H1 (cell line): ENCODE measurements around the gene LMX1B.

Experiments used
- ATF3 ChIP-seq: IDR thresholded peaks from 2 replicates; pipeline ENCODE4 v1.6.1; 2011; ENCODE audit warnings: low read depth, mild to moderate bottlenecking, low read length; ENCODE audit not compliant: insufficient read depth
- BRCA1 ChIP-seq: IDR thresholded peaks from 2 replicates; pipeline ENCODE4 v1.6.1; 2012; ENCODE audit warnings: low read depth, low read length, improper control_type of control experiment
- CREB1 ChIP-seq: IDR thresholded peaks from 2 replicates; pipeline ENCODE4 v1.6.1; 2012; ENCODE audit warnings: inconsistent platforms
- CTCF ChIP-seq, 3 experiments: IDR thresholded peaks; 1 replicate in 2 of 3; 2 replicates in 1 of 3; pipeline versions ENCODE4 v1.5.1 to v1.6.1; 2011; ENCODE audit warnings: low read length in 3 of 3, mild to moderate bottlenecking in 3 of 3, inconsistent platforms in 2 of 3, low read depth in 1 of 3, moderate library complexity in 1 of 3; ENCODE audit not compliant: insufficient read depth in 1 of 3; ENCODE audit errors: control extremely low read depth in 1 of 3
- EGR1 ChIP-seq: IDR thresholded peaks from 2 replicates; pipeline ENCODE4 v1.6.1; 2011; ENCODE audit warnings: low read depth, low read length, borderline replicate concordance
- EZH2 ChIP-seq: fragments of 200-600 bp; sonication (generic); IDR thresholded peaks from 2 replicates; pipeline ENCODE4 v1.7.1; 2012; ENCODE audit warnings: low read depth, mild to moderate bottlenecking, moderate library complexity, low read length, inconsistent platforms; ENCODE audit not compliant: severe bottlenecking
- GABPA ChIP-seq: IDR thresholded peaks from 2 replicates; pipeline ENCODE4 v1.6.1; 2011; ENCODE audit warnings: mild to moderate bottlenecking, low read length, moderate library complexity, borderline replicate concordance; ENCODE audit not compliant: insufficient read depth
- POLR2A ChIP-seq, 2 experiments: IDR thresholded peaks; 1 replicate in 1 of 2; 2 replicates in 1 of 2; pipeline ENCODE4 v1.6.1; 2011; ENCODE audit warnings: low read depth in 2 of 2, low read length in 2 of 2, mild to moderate bottlenecking in 2 of 2; ENCODE audit errors: control extremely low read depth in 1 of 2
- POLR2AphosphoS5 ChIP-seq: IDR thresholded peaks from 2 replicates; pipeline ENCODE4 v1.6.1; 2011; ENCODE audit warnings: low read depth, low read length
- SP4 ChIP-seq: IDR thresholded peaks from 2 replicates; pipeline ENCODE4 v1.6.1; 2012; ENCODE audit warnings: low read length, inconsistent platforms
- TAF1 ChIP-seq: IDR thresholded peaks from 2 replicates; pipeline ENCODE4 v1.6.1; 2011; ENCODE audit warnings: mild to moderate bottlenecking, low read depth, low read length
- TEAD4 ChIP-seq: IDR thresholded peaks from 2 replicates; pipeline ENCODE4 v1.6.1; 2012; ENCODE audit warnings: low read depth, low read length, inconsistent platforms, mixed read lengths
- USF2 ChIP-seq: IDR thresholded peaks from 2 replicates; pipeline ENCODE4 v1.6.1; 2011; ENCODE audit warnings: low read length, improper control_type of control experiment

GRCh38 chr9:126706698-126707053, 92.9 kb downstream of the LMX1B start:
- TF ChIP-seq CTCF (IDR thresholded peaks at IDR 0.05; ENCODE audit: control extremely low read depth in 1 of 3, insufficient read depth in 1 of 3, low read depth in 1 of 3, low read length in 3 of 3) (no peak), POLR2AphosphoS5 (no peak), SP4 (no peak), BRCA1 (no peak), POLR2A (IDR thresholded peaks at IDR 0.05; ENCODE audit: control extremely low read depth in 1 of 2, low read depth in 2 of 2, low read length in 2 of 2) (no peak), CREB1 (no peak), EZH2 (no peak), USF2 (no peak), ATF3 (no peak), TAF1 (no peak), GABPA (no peak), EGR1 (no peak), TEAD4 (no peak)
